RPMI7951 (cell line): Measurements from ENCODE around the gene RAB25. TPM values are rescaled to one million over a fixed set of nuclear protein-coding genes. Genes with fewer than 3 reads are reported as not detected.
A peak's percentile ranks its signal among the peaks of the same experiment; 100 is the strongest.
"Not testable (repeated sequence)": the region's sequence is repeated elsewhere in the genome, so short reads cannot be mapped to it uniquely, and the experiment has no call there.

ENCODE experiments used
- DNase-seq: peaks from one replicate; pipeline ENCODE4 v3.0.0-alpha.2; 2012; ENCODE audit warnings: low read depth
- total RNA-seq: library from RNA; depleted of rRNA; stranded (reverse); fragments of >200 nt; shearing (Covaris generic); gene quantifications from 2 replicates; pipeline ENCODE4 v1.2.3, GENCODE V29; 2014; rRNA removed

RAB25 gene
- not detected in 2 replicates for total RNA-seq

GRCh38 chr1:156060937-156061636 lies at the start of gene RAB25:
TSS of gene RAB25 (plus strand) at chr1:156061160. CDS start at chr1:156061401, 241 bp downstream.
- DNase-seq, result no peak

GRCh38 chr1:156012051-156012817 lies 48.7 kb upstream of the RAB25 start:
- DNase-seq, result no peak

- no peak for DNase-seq
Measured at GRCh38 chr1:156014829-156015228, 46.1 kb upstream of the RAB25 start.

GRCh38 chr1:156019946-156020292 lies 41.0 kb upstream of the RAB25 start:
- DNase-seq, result no peak

- peak; percentile 91 for DNase-seq
Measured at GRCh38 chr1:156020293-156021092, 40.5 kb upstream of the RAB25 start, which contains the start of gene SSR2. TSS of gene SSR2 (minus strand) at chr1:156020951. CDS start at chr1:156020167, 784 bp downstream.

- no peak for DNase-seq
Measured at GRCh38 chr1:156021093-156021428, 39.9 kb upstream of the RAB25 start.

- DNase-seq, result no peak
Measured at GRCh38 chr1:156021954-156022353, 39.0 kb upstream of the RAB25 start.

- no peak for DNase-seq
Measured at GRCh38 chr1:156024801-156025200, 36.2 kb upstream of the RAB25 start.

- DNase-seq, result peak; percentile 48
Measured at GRCh38 chr1:156025876-156026275, 35.1 kb upstream of the RAB25 start.

- DNase-seq, result no peak
Measured at GRCh38 chr1:156026588-156026987, 34.4 kb upstream of the RAB25 start.

- DNase-seq, result no peak
Measured at GRCh38 chr1:156033011-156033410, 27.9 kb upstream of the RAB25 start.

GRCh38 chr1:156034991-156035390 lies 26.0 kb upstream of the RAB25 start:
- DNase-seq, result not testable (repeated sequence)

- DNase-seq, result no peak
Measured at GRCh38 chr1:156042828-156043227, 18.1 kb upstream of the RAB25 start.

GRCh38 chr1:156045076-156045475 lies 15.9 kb upstream of the RAB25 start:
- DNase-seq, result no peak

- DNase-seq, result no peak
Measured at GRCh38 chr1:156048663-156049258, 12.2 kb upstream of the RAB25 start.

- DNase-seq, result no peak
Measured at GRCh38 chr1:156050376-156050775, 10.6 kb upstream of the RAB25 start.

GRCh38 chr1:156051011-156051725 lies 9.8 kb upstream of the RAB25 start:
- DNase-seq, result no peak

GRCh38 chr1:156052862-156053767 lies 7.8 kb upstream of the RAB25 start:
- DNase-seq, result peak; percentile 67

- DNase-seq, result peak; percentile 79
Measured at GRCh38 chr1:156053768-156054499, 7.0 kb upstream of the RAB25 start, which contains the start of gene UBQLN4. TSS of gene UBQLN4 (minus strand) at chr1:156053798. CDS start at chr1:156053701, 97 bp downstream.
